Sigmoid colon (tissue), 7 donors: ENCODE measurements around the gene CDK18. TPM values are rescaled to one million over a fixed set of nuclear protein-coding genes. Genes with fewer than 3 reads are reported as not detected.

Experiments
- DNase-seq: peaks from one replicate; pipeline ENCODE4 v3.0.0-alpha.2; 2019
- H3K27ac ChIP-seq, 4 donors: fragments of 200-600 bp; sonication (generic); one replicate each; pipeline ENCODE4 v1.5.1; 2016 to 2019; ENCODE audit warnings: mild to moderate bottlenecking in 1 of 4
- H3K27me3 ChIP-seq, 3 donors: fragments of 200-600 bp; sonication (generic); one replicate each; pipeline ENCODE4 v1.5.1; 2019; ENCODE audit warnings: mild to moderate bottlenecking in 1 of 3
- H3K36me3 ChIP-seq, 4 donors: fragments of 200-600 bp; sonication (generic); one replicate each; pipeline ENCODE4 v1.5.1; 2016 to 2019
- H3K4me1 ChIP-seq, 4 donors: fragments of 200-600 bp; sonication (generic); one replicate each; pipeline ENCODE4 v1.5.1; 2017 to 2019
- H3K4me3 ChIP-seq, 4 donors: fragments of 200-600 bp; sonication (generic); one replicate each; pipeline ENCODE4 v1.5.1; 2017 to 2019; ENCODE audit warnings: mild to moderate bottlenecking in 2 of 4, moderate library complexity in 1 of 4
- H3K9me3 ChIP-seq, 4 donors: fragments of 200-600 bp in 3 of 4; sonication (generic) in 3 of 4; one replicate each; pipeline versions ENCODE4 v1.5.1 to v1.6.1; 2013 to 2019
- CTCF ChIP-seq, 4 experiments: fragments of 450-650 bp in 3 of 4; fragments of 200-600 bp in 1 of 4; IDR thresholded peaks; one replicate each; pipeline ENCODE4 v1.5.1; 2016 to 2019; ENCODE audit warnings: antibody characterized with exemption in 4 of 4, mild to moderate bottlenecking in 3 of 4, moderate library complexity in 2 of 4
- EP300 ChIP-seq, 4 donors: sonication (generic); formaldehyde crosslinking; IDR thresholded peaks; one replicate each; pipeline ENCODE4 v1.6.1; 2017; ENCODE audit warnings: antibody characterized with exemption in 4 of 4
- POLR2A ChIP-seq, 2 donors: fragments of 450-650 bp; IDR thresholded peaks; one replicate each; pipeline ENCODE4 v1.6.1; 2016; ENCODE audit warnings: antibody characterized with exemption in 2 of 2, mild to moderate bottlenecking in 2 of 2, moderate library complexity in 2 of 2
- POLR2AphosphoS5 ChIP-seq, 4 donors: sonication (generic); formaldehyde crosslinking; IDR thresholded peaks; one replicate each; pipeline ENCODE4 v1.6.1; 2017; ENCODE audit warnings: antibody characterized with exemption in 4 of 4
- WGBS, 2 donors: extraction: QIAGEN DNeasy Blood & Tissue Kit; methylation state at CpG; one replicate each; pipeline ENCODE4 v1.1.7; 2013; 5-methylcytosine and 5-hydroxymethylcytosine counted together
- intact Hi-C: fragments of 100-400 bp; cut with DNase I; formaldehyde crosslinking; loops from one replicate; pipeline ENCODE4 v1.15.1; 2023
- polyA plus RNA-seq, 3 donors: library from polyadenylated mRNA; stranded (reverse); fragments of 200-250 nt; gene quantifications; one replicate each; pipeline ENCODE4 v1.2.3, GENCODE V29; 2013
- total RNA-seq, 4 donors: library from RNA; depleted of rRNA; stranded (reverse); fragments of >200 nt; gene quantifications; one replicate each; pipeline ENCODE4 v1.1.0, GENCODE V29; 2016
- donor health status: healthy with polysubstance abuse.
- donor health status: Bipolar disorder and iron deficiency.
- donor health status: healthy.

CDK18 gene
- total and polyA plus RNA-seq, 7 donors, result 6.7 to 26.8 (median 13.0) TPM

- Histone ChIP-seq H3K4me1 (peaks cover 0 to 15% (median 13%) of the 10 kb centered on the region in 4 donors), H3K27ac (no peak overlapping the region), H3K36me3 (no peaks in the 10 kb centered on the region), H3K9me3 (no peaks in the 10 kb centered on the region), H3K27me3 (peaks cover 19 to 46% (median 35%) of the 10 kb centered on the region in 3 donors), H3K4me3 (no peak overlapping the region)
- intact Hi-C loops, result no loop called here
- 91 to 92% methylated on average over 6 of the region's 6 CpGs for WGBS, 2 donors
- TF ChIP-seq POLR2AphosphoS5 (IDR thresholded peaks at IDR 0.05), result no peak
- peak; percentile 55 for DNase-seq
These were observed 63.2 kb downstream of the CDK18 start for GRCh38 chr1:205567716-205568115.

GRCh38 chr1:205568135-205568468 is 63.6 kb downstream of the CDK18 start:
- Histone ChIP-seq H3K27ac (no peak overlapping the region), H3K27me3 (peaks cover 19 to 49% (median 35%) of the 10 kb centered on the region in 3 donors), H3K9me3 (no peaks in the 10 kb centered on the region), H3K4me3 (peak overlapping the region in 1 of 4 donors; percentile 33), H3K36me3 (no peaks in the 10 kb centered on the region), H3K4me1 (peaks cover 0 to 15% (median 13%) of the 10 kb centered on the region in 4 donors)
- TF ChIP-seq POLR2AphosphoS5 (IDR thresholded peaks at IDR 0.05), result no peak
- no peak for TF ChIP-seq CTCF (IDR thresholded peaks at IDR 0.05)
- TF ChIP-seq EP300 (IDR thresholded peaks at IDR 0.05), result no peak
- no peak for TF ChIP-seq POLR2A (IDR thresholded peaks at IDR 0.05)
- intact Hi-C loops, result no loop called here
- WGBS, 2 donors, result 53 to 63% methylated on average over 5 of the region's 5 CpGs
- peak; percentile 13 for DNase-seq

- WGBS, 2 donors, result 4 to 5% methylated on average over 90 of the region's 90 CpGs
- peak overlapping the region in 3 of 4 donors; percentile 33 to 40 (median 38) for H3K4me3 ChIP-seq
- no peaks in the 10 kb centered on the region for H3K9me3 ChIP-seq
- H3K27me3 ChIP-seq, result peaks cover 19 to 49% (median 35%) of the 10 kb centered on the region in 3 donors
- DNase-seq, result peak; percentile 66
- no peak overlapping the region for H3K27ac ChIP-seq
- no peak for TF ChIP-seq POLR2AphosphoS5 (IDR thresholded peaks at IDR 0.05)
- TF ChIP-seq CTCF (IDR thresholded peaks at IDR 0.05), result no peak
- no peak for TF ChIP-seq EP300 (IDR thresholded peaks at IDR 0.05)
- TF ChIP-seq POLR2A (IDR thresholded peaks at IDR 0.05), result no peak
- intact Hi-C loops, result no loop called here
- peaks cover 0 to 15% (median 13%) of the 10 kb centered on the region in 4 donors for H3K4me1 ChIP-seq
- H3K36me3 ChIP-seq, result no peaks in the 10 kb centered on the region
These were observed 64.2 kb downstream of the CDK18 start for GRCh38 chr1:205568469-205569361.

- 11 to 27% methylated on average over 22 of the region's 22 CpGs for WGBS, 2 donors
- peaks cover 0 to 15% (median 13%) of the 10 kb centered on the region in 4 donors for H3K4me1 ChIP-seq
- intact Hi-C loops, result no loop called here
- DNase-seq, result peak; percentile 59
- H3K27ac ChIP-seq, result no peak overlapping the region
- peak overlapping the region in 3 of 4 donors; percentile 33 to 40 (median 38) for H3K4me3 ChIP-seq
- TF ChIP-seq POLR2A (IDR thresholded peaks at IDR 0.05) (no peak), EP300 (IDR thresholded peaks at IDR 0.05) (no peak), POLR2AphosphoS5 (IDR thresholded peaks at IDR 0.05) (no peak), CTCF (IDR thresholded peaks at IDR 0.05) (no peak)
- peaks cover 19 to 49% (median 35%) of the 10 kb centered on the region in 3 donors for H3K27me3 ChIP-seq
- no peaks in the 10 kb centered on the region for H3K36me3 ChIP-seq
- no peaks in the 10 kb centered on the region for H3K9me3 ChIP-seq
These were observed 65.1 kb downstream of the CDK18 start for GRCh38 chr1:205569411-205570172.

- 22 to 69% methylated on average over 7 of the region's 7 CpGs for WGBS, 2 donors
- H3K27ac ChIP-seq, result no peak overlapping the region
- intact Hi-C loops, result no loop called here
- peaks cover 0 to 15% (median 13%) of the 10 kb centered on the region in 4 donors for H3K4me1 ChIP-seq
- H3K9me3 ChIP-seq, result no peaks in the 10 kb centered on the region
- no peaks in the 10 kb centered on the region for H3K36me3 ChIP-seq
- peaks cover 19 to 49% (median 35%) of the 10 kb centered on the region in 3 donors for H3K27me3 ChIP-seq
- TF ChIP-seq POLR2AphosphoS5 (IDR thresholded peaks at IDR 0.05) (no peak), CTCF (IDR thresholded peaks at IDR 0.05) (no peak), POLR2A (IDR thresholded peaks at IDR 0.05) (no peak), EP300 (IDR thresholded peaks at IDR 0.05) (no peak)
- no peak overlapping the region for H3K4me3 ChIP-seq
- peak; percentile 51 for DNase-seq
These were observed 65.7 kb downstream of the CDK18 start for GRCh38 chr1:205570173-205570501.
